K562 (cell line): Measurements from ENCODE around the gene NRIP2. TPM values are rescaled to one million over a fixed set of nuclear protein-coding genes. Genes with fewer than 3 reads are reported as not detected.

ENCODE experiments used
- ATAC-seq: fragments of 200-7000 bp; cut with Tn5 transposase; 3 replicates; pipeline ENCODE4 v1.9.1; 2020; ENCODE audit warnings: moderate library complexity
- BruUV-seq: library from RNA; stranded (reverse); fragments of 400-500 nt; replicated peaks from 2 replicates; lab custom pipeline; 2021; lab: Mats Ljungman, UMichigan
- CTCF ChIA-PET: fragments of 300-600 bp; formaldehyde crosslinking; extraction: SDS; loops from one replicate; lab custom pipeline; 2021; ENCODE audit warnings: low intra/inter-chr PET ratio; lab: Yijun Ruan, JAX
- POLR2A ChIA-PET: fragments of 300-600, 350-650 bp; sonication (Branson Sonifier 250); formaldehyde crosslinking; extraction: SDS; loops from one replicate; lab custom pipeline; 2021; ENCODE audit warnings: antibody characterized with exemption, inconsistent platforms; lab: Yijun Ruan, JAX
- DNase-seq, 4 experiments: peaks; one replicate each; pipeline versions ENCODE4 v3.0.0 to v3.0.0-alpha.2; 2011 to 2018; ENCODE audit warnings: low spot score in 3 of 4, mixed read lengths in 3 of 4; ENCODE audit errors: extremely low read depth in 1 of 4
- FAIRE-seq: peaks from 2 replicates; lab custom pipeline; 2011; peaks lifted over from hg19 to GRCh38; lab: Jason Lieb, UNC
- H2AFZ ChIP-seq: 2 replicates; pipeline ENCODE4 v1.6.0; 2011; ENCODE audit warnings: low read depth, low read length, control low read depth, inconsistent platforms
- H3K27ac ChIP-seq: fragments of 200-600 bp; 3 replicates; pipeline ENCODE4 v1.8.0; 2011; ENCODE audit warnings: low read depth, mild to moderate bottlenecking, control low read depth, inconsistent platforms, low read length, moderate library complexity, mixed read lengths; ENCODE audit errors: extremely low read depth
- H3K27me3 ChIP-seq, 2 experiments: fragments of 300-600 bp in 1 of 2; 2 replicates in 1 of 2; 3 replicates in 1 of 2; pipeline versions ENCODE4 v1.6.0 to v1.8.0; 2011; ENCODE audit warnings: inconsistent platforms in 2 of 2, low read length in 2 of 2, mild to moderate bottlenecking in 1 of 2, mixed read lengths in 1 of 2, moderate library complexity in 1 of 2; ENCODE audit not compliant: control insufficient read depth in 2 of 2, insufficient read depth in 2 of 2
- H3K36me3 ChIP-seq: fragments of 300-600 bp; 3 replicates; pipeline ENCODE4 v1.8.0; 2011; ENCODE audit warnings: mild to moderate bottlenecking, low read length, inconsistent platforms; ENCODE audit not compliant: control insufficient read depth, insufficient read depth
- H3K4me1 ChIP-seq, 2 experiments: fragments of 200-600 bp in 1 of 2; replicated peaks in 1 of 2; 2 replicates in 1 of 2; 3 replicates in 1 of 2; pipeline versions ENCODE4 v1.5.1 to v1.8.0; 2011; ENCODE audit warnings: inconsistent platforms in 2 of 2, low read length in 2 of 2, mild to moderate bottlenecking in 1 of 2, mixed read lengths in 1 of 2, moderate library complexity in 1 of 2; ENCODE audit not compliant: control insufficient read depth in 2 of 2, insufficient read depth in 2 of 2
- H3K4me2 ChIP-seq: 2 replicates; pipeline ENCODE4 v1.6.1; 2011; ENCODE audit warnings: low read length, control low read depth, inconsistent platforms, mixed read lengths; ENCODE audit not compliant: insufficient read depth
- H3K4me3 ChIP-seq: fragments of 200-600 bp; sonication (generic), shearing (Covaris generic); 2 replicates; pipeline ENCODE4 v1.5.1; 2016; ENCODE audit warnings: control low read depth, inconsistent platforms
- H3K79me2 ChIP-seq: fragments of 200-600 bp; 3 replicates; pipeline ENCODE4 v1.8.0; 2011; ENCODE audit warnings: low read length, inconsistent platforms; ENCODE audit not compliant: control insufficient read depth, insufficient read depth
- H3K9ac ChIP-seq, 2 experiments: 2 replicates each; pipeline versions ENCODE4 v1.6.0 to v1.6.1; 2011; ENCODE audit warnings: low read depth in 2 of 2, low read length in 2 of 2, control low read depth in 1 of 2, inconsistent platforms in 1 of 2, mild to moderate bottlenecking in 1 of 2, mixed read lengths in 1 of 2; ENCODE audit not compliant: insufficient read depth in 1 of 2
- H3K9me1 ChIP-seq: one replicate; pipeline ENCODE4 v1.6.0; 2011; ENCODE audit warnings: inconsistent platforms, mild to moderate bottlenecking, low read length, moderate library complexity; ENCODE audit not compliant: control insufficient read depth, insufficient read depth
- H3K9me3 ChIP-seq: replicated peaks from 2 replicates; pipeline ENCODE4 v1.5.1; 2011; ENCODE audit warnings: low read depth, low read length, inconsistent platforms; ENCODE audit not compliant: control insufficient read depth, insufficient read depth
- H4K20me1 ChIP-seq: replicated peaks from 2 replicates; pipeline ENCODE4 v1.6.1; 2011; ENCODE audit warnings: low read length, inconsistent platforms, mixed read lengths; ENCODE audit not compliant: control insufficient read depth, insufficient read depth
- KLF13 ChIP-seq: fragments of 450-650 bp; IDR thresholded peaks from 2 replicates; pipeline ENCODE4 v1.6.1; 2016; ENCODE audit warnings: missing genetic modification characterization, low read depth, mild to moderate bottlenecking, missing compliant biosample characterization, moderate library complexity, borderline replicate concordance
- MTA1 ChIP-seq: fragments of 450-650 bp; IDR thresholded peaks from 2 replicates; pipeline ENCODE4 v1.6.1; 2017; ENCODE audit warnings: borderline replicate concordance
- WGBS: fragments of 100-300 bp; shearing (Covaris generic); methylation state at CpG from one replicate; pipeline ENCODE4 v1.1.6; 2016; ENCODE audit warnings: low coverage, mixed read lengths; ENCODE audit not compliant: insufficient coverage; ENCODE audit errors: missing lambda C conversion rate; 5-methylcytosine and 5-hydroxymethylcytosine counted together
- in situ Hi-C: fragments of 300-500 bp; cut with MboI; formaldehyde crosslinking; loops from 4 replicates; pipeline ENCODE4 v1.15.0; 2018; ENCODE audit warnings: inconsistent platforms, mixed read lengths
- intact Hi-C: fragments of 100-400 bp; cut with micrococcal nuclease; formaldehyde crosslinking; loops from 2 replicates; pipeline ENCODE4 v1.14.2; 2022
- polyA plus RNA-seq, 8 experiments: library from polyadenylated mRNA; depleted of rRNA in 4 of 8; stranded (reverse) in 5 of 8; unstranded in 3 of 8; fragments of >200 nt; fragmentation: Nextera tagmentation in 2 of 8; fragmentation: Illumina TruSeq in 1 of 8; extraction: Ambion mirVana in 2 of 8; extraction: Trizol in 1 of 8; gene quantifications; 2 replicates each; pipeline versions ENCODE4 v1.2.1 to v1.2.3, GENCODE V29; 2011 to 2014; ENCODE audit warnings: inconsistent platforms in 1 of 8, missing spikeins in 1 of 8
- total RNA-seq, 7 experiments: library from RNA; depleted of rRNA in 6 of 7; stranded (reverse); fragments of >200 nt in 6 of 7; fragmentation: Illumina TruSeq in 2 of 7; extraction: Trizol in 2 of 7; gene quantifications; 2 replicates each; pipeline versions ENCODE4 v1.2.1 to v1.2.3, GENCODE V29; 2011 to 2021; ENCODE audit warnings: low replicate concordance in 1 of 7
- TF ChIP-seq, protein P1 (sequence below): IDR thresholded peaks from 2 replicates; pipeline ENCODE4 v1.6.1; 2014; ENCODE audit warnings: antibody characterized with exemption
- TF ChIP-seq, protein P2 (sequence below), 2 experiments: IDR thresholded peaks; 2 replicates each; pipeline ENCODE4 v1.6.1; 2011; ENCODE audit warnings: borderline replicate concordance in 1 of 2, control low read depth in 1 of 2, low read depth in 1 of 2, low read length in 1 of 2, mild to moderate bottlenecking in 1 of 2, mixed read lengths in 1 of 2, moderate library complexity in 1 of 2; ENCODE audit not compliant: insufficient read depth in 1 of 2, insufficient read length in 1 of 2, poor library complexity in 1 of 2, severe bottlenecking in 1 of 2; ENCODE audit errors: extremely low read depth in 1 of 2
- TF ChIP-seq, protein P3 (sequence below), 2 experiments: IDR thresholded peaks in 1 of 2; conservative IDR thresholded peaks in 1 of 2; 2 replicates each; pipeline ENCODE4 v1.6.1; 2016; ENCODE audit warnings: low read depth in 2 of 2, mild to moderate bottlenecking in 1 of 2, missing compliant biosample characterization in 1 of 2, missing genetic modification characterization in 1 of 2, moderate library complexity in 1 of 2
- TF ChIP-seq, protein P4 (sequence below): IDR thresholded peaks from 3 replicates; pipeline ENCODE4 v1.6.1; 2011; ENCODE audit warnings: borderline replicate concordance, mild to moderate bottlenecking; ENCODE audit not compliant: insufficient read length, insufficient read depth

The NRIP2 gene
- total and polyA plus RNA-seq, 9 of the 15 experiments (the other 6 are each of a cell fraction or from before 2014, with no cell fraction given): 0.07 to 0.10 TPM; not detected in 7

DNA sequence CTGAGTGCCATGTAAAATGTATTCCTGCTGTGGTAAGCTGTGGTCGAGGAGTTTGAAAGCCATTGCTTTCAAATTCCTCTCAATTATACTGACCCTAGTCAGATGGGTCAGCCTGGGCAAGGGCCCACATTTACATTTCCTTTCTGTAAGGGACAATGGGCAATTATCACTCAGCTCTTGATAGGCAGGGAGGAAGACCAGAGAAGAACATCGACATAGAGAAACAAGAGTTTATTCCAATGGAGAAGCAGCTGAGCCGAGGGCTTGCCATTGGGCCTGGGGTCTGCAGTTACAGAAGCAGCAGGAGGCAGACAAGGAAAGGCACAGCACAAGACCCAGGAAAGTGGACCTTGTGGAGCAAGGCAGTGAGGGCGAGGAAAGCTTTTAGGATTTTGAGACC is 9.7 kb downstream of the NRIP2 start (continued):
- TF ChIP-seq KLF13 (no peak), MTA1 (no peak)

DNA sequence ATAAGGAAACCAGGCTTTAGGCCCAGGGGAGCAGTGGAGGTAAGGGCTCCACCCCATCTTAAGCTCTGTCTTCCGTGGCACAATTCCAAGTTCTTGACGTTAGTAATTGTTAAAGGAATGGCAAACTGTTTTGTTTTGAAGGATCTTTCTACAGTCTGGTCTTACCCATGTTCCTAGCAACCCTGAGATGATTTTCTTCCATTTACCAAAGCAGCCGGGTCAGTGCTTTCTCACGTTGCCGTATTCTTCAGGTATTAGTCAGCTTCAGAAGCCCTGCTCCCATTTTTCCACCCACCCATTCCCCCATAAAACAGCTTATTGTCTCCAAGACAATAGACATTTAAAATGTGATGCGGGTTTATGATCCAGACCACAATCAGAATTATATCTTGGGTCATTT is 10.3 kb downstream of the NRIP2 start:
- CTCF ChIA-PET: no interaction called here
- H3K9me3 ChIP-seq: no peaks in the 10 kb centered on the region
- DNase-seq (no peak), ATAC-seq (no peak), FAIRE-seq (no peak)
- intact Hi-C loops (no loop called here), in situ Hi-C loops (no loop called here)
- POLR2A ChIA-PET: no interaction called here
- no peak overlapping the region for H3K27ac ChIP-seq
- WGBS: 73% methylated on average over 6 of the region's 6 CpGs
- H4K20me1 ChIP-seq: no peaks in the 10 kb centered on the region
- H3K4me2 ChIP-seq: no peak overlapping the region
- H2AFZ ChIP-seq: no peak overlapping the region
- no peak overlapping the region for H3K4me3 ChIP-seq
- no peak overlapping the region for H3K9ac ChIP-seq
- no peaks in the 10 kb centered on the region for H3K27me3 ChIP-seq
- BruUV-seq: no TSS peak
- H3K4me1 ChIP-seq: no peaks in the 10 kb centered on the region
- no peaks in the 10 kb centered on the region for H3K9me1 ChIP-seq
- no peaks in the 10 kb centered on the region for H3K79me2 ChIP-seq
- peaks cover 69% of the 10 kb centered on the region; the same call in 1 of the 3 replicates for H3K36me3 ChIP-seq
- TF ChIP-seq, protein P1, sequence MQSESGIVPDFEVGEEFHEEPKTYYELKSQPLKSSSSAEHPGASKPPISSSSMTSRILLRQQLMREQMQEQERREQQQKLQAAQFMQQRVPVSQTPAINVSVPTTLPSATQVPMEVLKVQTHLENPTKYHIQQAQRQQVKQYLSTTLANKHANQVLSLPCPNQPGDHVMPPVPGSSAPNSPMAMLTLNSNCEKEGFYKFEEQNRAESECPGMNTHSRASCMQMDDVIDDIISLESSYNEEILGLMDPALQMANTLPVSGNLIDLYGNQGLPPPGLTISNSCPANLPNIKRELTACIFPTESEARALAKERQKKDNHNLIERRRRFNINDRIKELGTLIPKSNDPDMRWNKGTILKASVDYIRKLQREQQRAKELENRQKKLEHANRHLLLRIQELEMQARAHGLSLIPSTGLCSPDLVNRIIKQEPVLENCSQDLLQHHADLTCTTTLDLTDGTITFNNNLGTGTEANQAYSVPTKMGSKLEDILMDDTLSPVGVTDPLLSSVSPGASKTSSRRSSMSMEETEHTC: no peak
- TF ChIP-seq, protein P2, sequence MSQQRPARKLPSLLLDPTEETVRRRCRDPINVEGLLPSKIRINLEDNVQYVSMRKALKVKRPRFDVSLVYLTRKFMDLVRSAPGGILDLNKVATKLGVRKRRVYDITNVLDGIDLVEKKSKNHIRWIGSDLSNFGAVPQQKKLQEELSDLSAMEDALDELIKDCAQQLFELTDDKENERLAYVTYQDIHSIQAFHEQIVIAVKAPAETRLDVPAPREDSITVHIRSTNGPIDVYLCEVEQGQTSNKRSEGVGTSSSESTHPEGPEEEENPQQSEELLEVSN (IDR thresholded peaks at IDR 0.05; ENCODE audit: borderline replicate concordance in 1 of 2, extremely low read depth in 1 of 2, insufficient read depth in 1 of 2, insufficient read length in 1 of 2, low read depth in 1 of 2, low read length in 1 of 2, poor library complexity in 1 of 2, severe bottlenecking in 1 of 2): no peak
- TF ChIP-seq, protein P3, sequence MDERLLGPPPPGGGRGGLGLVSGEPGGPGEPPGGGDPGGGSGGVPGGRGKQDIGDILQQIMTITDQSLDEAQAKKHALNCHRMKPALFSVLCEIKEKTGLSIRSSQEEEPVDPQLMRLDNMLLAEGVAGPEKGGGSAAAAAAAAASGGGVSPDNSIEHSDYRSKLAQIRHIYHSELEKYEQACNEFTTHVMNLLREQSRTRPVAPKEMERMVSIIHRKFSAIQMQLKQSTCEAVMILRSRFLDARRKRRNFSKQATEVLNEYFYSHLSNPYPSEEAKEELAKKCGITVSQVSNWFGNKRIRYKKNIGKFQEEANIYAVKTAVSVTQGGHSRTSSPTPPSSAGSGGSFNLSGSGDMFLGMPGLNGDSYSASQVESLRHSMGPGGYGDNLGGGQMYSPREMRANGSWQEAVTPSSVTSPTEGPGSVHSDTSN (CRISPR knock-in tag; IDR thresholded peaks at IDR 0.05; ENCODE audit: low read depth): no peak
- TF ChIP-seq, protein P3 (tag; conservative IDR thresholded peaks at IDR 0.05; ENCODE audit: low read depth): no peak
- TF ChIP-seq, protein P4, sequence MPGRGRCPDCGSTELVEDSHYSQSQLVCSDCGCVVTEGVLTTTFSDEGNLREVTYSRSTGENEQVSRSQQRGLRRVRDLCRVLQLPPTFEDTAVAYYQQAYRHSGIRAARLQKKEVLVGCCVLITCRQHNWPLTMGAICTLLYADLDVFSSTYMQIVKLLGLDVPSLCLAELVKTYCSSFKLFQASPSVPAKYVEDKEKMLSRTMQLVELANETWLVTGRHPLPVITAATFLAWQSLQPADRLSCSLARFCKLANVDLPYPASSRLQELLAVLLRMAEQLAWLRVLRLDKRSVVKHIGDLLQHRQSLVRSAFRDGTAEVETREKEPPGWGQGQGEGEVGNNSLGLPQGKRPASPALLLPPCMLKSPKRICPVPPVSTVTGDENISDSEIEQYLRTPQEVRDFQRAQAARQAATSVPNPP: no peak
